Kidney (tissue), 14 donors: ENCODE results near the gene PUS3. TPM values are rescaled to one million over a fixed set of nuclear protein-coding genes. Genes with fewer than 3 reads are reported as not detected.
A peak's percentile ranks its signal among the peaks of the same experiment; 100 is the strongest.
"Not testable (repeated sequence)": the region's sequence is repeated elsewhere in the genome, so short reads cannot be mapped to it uniquely, and the experiment has no call there.

Experiments used
- DNase-seq, 5 donors: peaks; one replicate each; pipeline ENCODE4 v3.0.0-alpha.2; 2013 to 2020
- FAIRE-seq: peaks from 2 replicates; lab custom pipeline; 2012; peaks lifted over from hg19 to GRCh38; lab: Jason Lieb, UNC
- H3K27ac ChIP-seq, 2 donors: one replicate each; pipeline ENCODE4 v1.7.0; 2013; ENCODE audit warnings: low read depth in 2 of 2, low read length in 2 of 2, inconsistent platforms in 1 of 2
- H3K27me3 ChIP-seq: one replicate; pipeline ENCODE4 v1.7.1; 2013; ENCODE audit warnings: low read length, inconsistent platforms; ENCODE audit not compliant: control insufficient read depth, insufficient read depth
- H3K36me3 ChIP-seq, 3 donors: one replicate each; pipeline versions ENCODE4 v1.7.0 to v1.7.1; 2013; ENCODE audit warnings: low read length in 3 of 3, control low read depth in 1 of 3, inconsistent platforms in 1 of 3; ENCODE audit not compliant: insufficient read depth in 3 of 3, control insufficient read depth in 2 of 3
- H3K4me1 ChIP-seq, 3 donors: one replicate each; pipeline versions ENCODE4 v1.7.0 to v1.7.1; 2013; ENCODE audit warnings: low read length in 3 of 3, inconsistent platforms in 1 of 3, low read depth in 1 of 3; ENCODE audit not compliant: control insufficient read depth in 2 of 3, insufficient read depth in 2 of 3
- H3K4me3 ChIP-seq, 3 donors: one replicate each; pipeline versions ENCODE4 v1.7.0 to v1.8.1; 2013; ENCODE audit warnings: low read length in 3 of 3, control low read depth in 1 of 3, inconsistent platforms in 1 of 3
- H3K9ac ChIP-seq, 3 donors: one replicate each; pipeline versions ENCODE4 v1.7.0 to v1.7.1; 2013; ENCODE audit warnings: low read length in 3 of 3, control low read depth in 1 of 3, inconsistent platforms in 1 of 3
- H3K9me3 ChIP-seq, 3 donors: one replicate each; pipeline versions ENCODE4 v1.7.0 to v1.7.1; 2013; ENCODE audit warnings: low read length in 3 of 3, control low read depth in 1 of 3, inconsistent platforms in 1 of 3; ENCODE audit not compliant: control insufficient read depth in 2 of 3, insufficient read depth in 1 of 3
- intact Hi-C: fragments of 100-400 bp; cut with DNase I; formaldehyde crosslinking; loops from one replicate; pipeline ENCODE4 v1.11.1; 2022
- polyA plus RNA-seq: library from polyadenylated mRNA; stranded (reverse); fragments of 350-450 nt; fragmentation: Illumina TruSeq; extraction: RNeasy Lipid Tissue Mini Kit (QIAGEN cat#74804); gene quantifications from one replicate; pipeline ENCODE4 v1.2.3, GENCODE V29; 2014; ENCODE audit warnings: low read depth, low replicate concordance; ENCODE audit not compliant: insufficient read depth
- total RNA-seq: library from RNA; stranded (reverse); fragmentation: NEBNext Ultra II Directional; extraction: Animal tissue kit (Norgen Biotek cat#: 25700); gene quantifications from one replicate; pipeline ENCODE4 v1.2.1, GENCODE V29; 2021
- TF ChIP-seq, protein P1 (sequence below): IDR thresholded peaks from 3 replicates; pipeline ENCODE4 v1.5.1; 2012; ENCODE audit warnings: mild to moderate bottlenecking, moderate library complexity, borderline replicate concordance; ENCODE audit not compliant: insufficient read depth; ENCODE audit errors: extremely low read depth
- donor health status: control.
- donor health status: control.
- donor health status: control.
- donor health status: control.
- donor health status: control.
- donor health status: DM: yes; HTN: yes; CAD: no.
- donor health status: Normal renal cell carcinoma (clear cell type).

PUS3 gene
- total and polyA plus RNA-seq, 2 donors from 2014 or later: 9.4 to 9.9 TPM

DNA sequence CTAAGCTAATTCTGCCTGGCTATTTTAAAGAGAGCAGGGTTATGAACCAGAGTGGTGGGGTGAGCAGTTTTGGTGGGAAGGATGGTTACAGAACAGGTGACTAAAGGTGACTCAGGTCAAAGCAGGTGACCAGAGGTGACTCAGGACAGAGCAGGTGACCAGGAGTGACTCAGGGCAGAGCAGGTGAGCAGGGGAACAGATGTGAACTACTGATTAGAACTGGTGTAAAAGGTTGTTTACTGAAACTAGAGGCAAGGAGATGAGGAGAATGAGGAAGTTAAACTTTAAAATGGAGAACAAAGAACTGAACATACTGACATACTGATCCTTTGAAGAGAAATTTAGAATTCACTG, 30.9 kb downstream of the PUS3 start:
- intact Hi-C loops: no loop called here
- no peaks in the 10 kb centered on the region for H3K9me3 ChIP-seq
- FAIRE-seq: no peak
- no peaks in the 10 kb centered on the region for H3K4me1 ChIP-seq
- no peaks in the 10 kb centered on the region for H3K27me3 ChIP-seq
- H3K4me3 ChIP-seq: no peak overlapping the region
- H3K9ac ChIP-seq: no peak overlapping the region
- H3K27ac ChIP-seq: no peak overlapping the region
- no peaks in the 10 kb centered on the region for H3K36me3 ChIP-seq
- DNase-seq: no peak
- TF ChIP-seq, protein P1, sequence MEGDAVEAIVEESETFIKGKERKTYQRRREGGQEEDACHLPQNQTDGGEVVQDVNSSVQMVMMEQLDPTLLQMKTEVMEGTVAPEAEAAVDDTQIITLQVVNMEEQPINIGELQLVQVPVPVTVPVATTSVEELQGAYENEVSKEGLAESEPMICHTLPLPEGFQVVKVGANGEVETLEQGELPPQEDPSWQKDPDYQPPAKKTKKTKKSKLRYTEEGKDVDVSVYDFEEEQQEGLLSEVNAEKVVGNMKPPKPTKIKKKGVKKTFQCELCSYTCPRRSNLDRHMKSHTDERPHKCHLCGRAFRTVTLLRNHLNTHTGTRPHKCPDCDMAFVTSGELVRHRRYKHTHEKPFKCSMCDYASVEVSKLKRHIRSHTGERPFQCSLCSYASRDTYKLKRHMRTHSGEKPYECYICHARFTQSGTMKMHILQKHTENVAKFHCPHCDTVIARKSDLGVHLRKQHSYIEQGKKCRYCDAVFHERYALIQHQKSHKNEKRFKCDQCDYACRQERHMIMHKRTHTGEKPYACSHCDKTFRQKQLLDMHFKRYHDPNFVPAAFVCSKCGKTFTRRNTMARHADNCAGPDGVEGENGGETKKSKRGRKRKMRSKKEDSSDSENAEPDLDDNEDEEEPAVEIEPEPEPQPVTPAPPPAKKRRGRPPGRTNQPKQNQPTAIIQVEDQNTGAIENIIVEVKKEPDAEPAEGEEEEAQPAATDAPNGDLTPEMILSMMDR: no peak

DNA sequence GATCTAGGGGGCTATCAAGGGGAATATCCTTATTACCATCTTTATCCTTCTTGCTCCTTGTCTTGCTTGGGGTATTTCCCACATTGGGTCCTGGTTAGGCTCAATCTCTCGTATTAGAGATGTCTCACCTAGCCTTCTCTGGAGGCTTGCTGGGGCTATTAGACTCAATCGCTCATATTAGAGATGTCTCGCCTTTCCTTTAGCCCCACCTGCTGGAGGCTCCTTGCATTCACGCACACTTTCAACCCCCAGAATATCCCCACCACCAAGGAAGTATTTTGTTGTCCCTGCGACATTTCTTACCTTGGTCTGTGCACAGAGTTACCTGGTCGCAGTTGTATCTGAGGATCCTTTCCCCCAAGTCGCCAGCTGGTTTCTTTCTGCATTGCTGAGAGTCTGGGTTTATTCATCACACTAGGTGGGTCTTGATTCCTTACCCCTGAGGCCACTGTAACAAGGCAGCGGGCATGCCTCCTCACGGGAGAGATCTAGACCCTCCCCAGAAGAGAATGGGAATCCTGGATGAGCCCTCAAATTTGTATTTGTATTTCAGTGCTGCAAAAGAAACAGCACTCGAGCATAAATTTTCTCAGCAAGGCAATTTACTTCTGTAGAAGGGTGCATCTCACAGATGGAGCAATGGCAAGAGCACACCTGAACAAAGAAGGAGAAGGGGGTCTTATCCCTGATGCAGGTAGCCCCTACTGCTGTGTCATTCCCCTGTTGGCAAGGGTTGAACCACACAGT, 31.4 kb downstream of the PUS3 start:
- Histone ChIP-seq H3K4me3 (no peak overlapping the region), H3K27me3 (no peaks in the 10 kb centered on the region), H3K27ac (no peak overlapping the region), H3K9me3 (no peaks in the 10 kb centered on the region), H3K4me1 (no peaks in the 10 kb centered on the region), H3K36me3 (no peaks in the 10 kb centered on the region), H3K9ac (no peak overlapping the region)
- intact Hi-C loops: no loop called here
- TF ChIP-seq, protein P1: peak; percentile 24
- FAIRE-seq: no peak
- peak in 2 of 5 donors; percentile 7 to 21 for DNase-seq

DNA sequence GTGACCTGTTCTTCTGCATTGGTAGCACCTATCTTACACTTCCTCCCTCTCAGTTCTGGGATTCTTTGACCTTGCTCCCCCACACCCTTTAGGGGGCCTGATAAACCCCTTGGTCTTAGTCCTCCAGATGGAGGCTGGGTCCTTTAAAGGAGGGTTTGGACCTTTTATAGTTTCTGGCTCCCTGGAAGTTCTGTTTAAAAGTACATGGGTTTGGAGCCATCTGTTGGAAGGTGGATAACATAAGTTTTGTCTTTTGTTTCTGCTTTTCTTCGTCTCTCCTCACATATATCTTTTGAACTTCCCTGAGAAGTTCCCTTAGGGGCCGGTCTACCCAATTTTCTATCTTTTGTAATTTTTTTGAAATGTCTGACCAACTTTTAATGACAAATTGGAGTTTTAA, 33.5 kb downstream of the PUS3 start:
- DNase-seq: no peak
- FAIRE-seq: no peak
- no peak overlapping the region for H3K9ac ChIP-seq
- H3K27ac ChIP-seq: no peak overlapping the region
- H3K36me3 ChIP-seq: no peaks in the 10 kb centered on the region
- H3K4me3 ChIP-seq: no peak overlapping the region
- H3K27me3 ChIP-seq: no peaks in the 10 kb centered on the region
- H3K9me3 ChIP-seq: no peaks in the 10 kb centered on the region
- H3K4me1 ChIP-seq: no peaks in the 10 kb centered on the region
- TF ChIP-seq, protein P1: no peak
- intact Hi-C loops: no loop called here

DNA sequence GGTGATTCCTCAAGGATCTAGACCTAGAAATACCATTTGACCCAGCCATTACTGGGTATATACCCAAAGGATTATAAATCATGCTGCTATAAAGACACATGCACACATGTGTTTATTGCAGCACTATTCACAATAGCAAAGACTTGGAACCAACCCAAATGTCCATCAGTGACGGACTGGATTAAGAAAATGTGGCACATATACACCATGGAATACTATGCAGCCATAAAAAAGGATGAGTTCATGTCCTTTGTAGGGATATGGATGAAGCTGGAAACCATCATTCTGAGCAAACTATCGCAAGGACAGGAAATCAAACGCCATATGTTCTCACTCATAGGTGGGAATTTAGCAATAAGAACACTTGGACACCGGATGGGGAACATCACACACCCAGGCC, 37.7 kb downstream of the PUS3 start:
- H3K9ac ChIP-seq, FAIRE-seq, H3K27me3 ChIP-seq, H3K36me3 ChIP-seq, H3K4me1 ChIP-seq, H3K27ac ChIP-seq, intact Hi-C loops, DNase-seq, H3K4me3 ChIP-seq, H3K9me3 ChIP-seq: not testable (repeated sequence)

DNA sequence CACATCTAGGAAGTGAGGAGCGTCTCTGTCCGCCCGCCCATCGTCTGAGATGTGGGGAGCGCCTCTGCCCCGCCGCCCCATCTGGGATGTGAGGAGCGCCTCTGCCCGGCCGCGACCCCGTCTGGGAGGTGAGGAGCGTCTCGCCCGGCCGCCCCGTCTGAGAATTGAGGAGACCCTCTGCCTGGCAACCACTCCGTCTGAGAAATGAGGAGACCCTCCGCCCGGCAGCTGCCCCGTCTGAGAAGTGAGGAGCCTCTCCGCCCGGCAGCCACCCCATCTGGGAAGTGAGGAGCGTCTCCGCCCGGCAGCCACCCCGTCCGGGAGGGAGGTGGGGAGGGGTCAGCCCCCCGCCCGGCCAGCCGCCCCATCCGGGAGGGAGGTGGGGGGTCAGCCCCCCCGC, 40.2 kb downstream of the PUS3 start:
- H3K27ac ChIP-seq, H3K36me3 ChIP-seq, H3K27me3 ChIP-seq, H3K4me3 ChIP-seq, H3K4me1 ChIP-seq, DNase-seq, FAIRE-seq, intact Hi-C loops, H3K9ac ChIP-seq, H3K9me3 ChIP-seq: not testable (repeated sequence)

DNA sequence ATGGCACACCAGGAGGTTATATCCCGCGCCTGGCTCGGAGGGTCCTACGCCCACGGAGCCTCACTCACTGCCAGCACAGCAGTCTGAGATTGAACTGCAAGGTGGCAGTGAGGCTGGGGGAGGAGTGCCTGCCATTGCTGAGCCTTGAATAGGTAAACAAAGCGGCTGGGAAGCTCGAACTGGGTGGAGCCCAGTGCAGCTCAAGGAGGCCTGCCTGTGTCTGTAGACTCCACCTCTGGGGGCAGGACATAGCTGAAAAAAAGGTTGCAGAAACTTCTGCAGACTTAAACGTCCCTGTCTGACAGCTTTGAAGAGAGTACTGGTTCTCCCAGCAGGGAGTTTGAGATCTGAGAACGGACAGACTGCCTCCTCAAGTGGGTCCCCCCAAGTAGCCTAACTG, 45.3 kb downstream of the PUS3 start:
- DNase-seq, intact Hi-C loops, H3K4me3 ChIP-seq, H3K27me3 ChIP-seq, H3K27ac ChIP-seq, H3K9me3 ChIP-seq, H3K36me3 ChIP-seq, H3K4me1 ChIP-seq, H3K9ac ChIP-seq, FAIRE-seq: not testable (repeated sequence)
